ENCODE data around the gene OTOR.

The OTOR gene

GRCh38 chr20:16749573-16749972 lies 1.4 kb downstream of the OTOR start:
- no peak for DNase-seq (ENCODE audit: low read depth in 2 of 2)

GRCh38 chr20:16752082-16752481 lies 3.9 kb downstream of the OTOR start:
- no peak for DNase-seq (ENCODE audit: low read depth in 2 of 2)

- no peak for DNase-seq (ENCODE audit: low read depth in 2 of 2)
Measured at GRCh38 chr20:16752901-16753300, 4.7 kb downstream of the OTOR start.

- DNase-seq (ENCODE audit: low read depth in 2 of 2) = no peak
Measured at GRCh38 chr20:16758454-16759180, 10.5 kb downstream of the OTOR start.

GRCh38 chr20:16759181-16759563 lies 11.0 kb downstream of the OTOR start:
- DNase-seq (ENCODE audit: low read depth in 2 of 2) = no peak

GRCh38 chr20:16760431-16761304 lies 12.5 kb downstream of the OTOR start:
- DNase-seq (ENCODE audit: low read depth in 2 of 2) = no peak

GRCh38 chr20:16761305-16761829 lies 13.2 kb downstream of the OTOR start:
- peak in 1 of 2 donors; percentile 8 for DNase-seq (ENCODE audit: low read depth in 2 of 2)

GRCh38 chr20:16764560-16764959 lies 16.4 kb downstream of the OTOR start:
- no peak for DNase-seq (ENCODE audit: low read depth in 2 of 2)

GRCh38 chr20:16771213-16771612 lies 23.1 kb downstream of the OTOR start:
- no peak for DNase-seq (ENCODE audit: low read depth in 2 of 2)

- DNase-seq (ENCODE audit: low read depth in 2 of 2) = no peak
Measured at GRCh38 chr20:16775961-16776360, 27.8 kb downstream of the OTOR start.

- DNase-seq (ENCODE audit: low read depth in 2 of 2) = no peak
Measured at GRCh38 chr20:16777126-16777525, 29.0 kb downstream of the OTOR start.

GRCh38 chr20:16778159-16778558 lies 30.0 kb downstream of the OTOR start:
- DNase-seq (ENCODE audit: low read depth in 2 of 2) = no peak

- no peak for DNase-seq (ENCODE audit: low read depth in 2 of 2)
Measured at GRCh38 chr20:16781496-16781895, 33.3 kb downstream of the OTOR start.

GRCh38 chr20:16785226-16785625 lies 37.1 kb downstream of the OTOR start:
- no peak for DNase-seq (ENCODE audit: low read depth in 2 of 2)

All from stimulated activated CD8-positive, alpha-beta memory T cell treated with anti-CD3 and anti-CD28 coated beads, Interleukin-7, amount 100 ng/mL, for 4 hours (primary cell).